ENCODE measurements around the gene SKIL. TPM values are rescaled to one million over a fixed set of nuclear protein-coding genes. Genes with fewer than 3 reads are reported as not detected.

Gene SKIL
- total RNA-seq, 4 donors from 2014 or later, result 24.9 to 50.6 (median 30.4) TPM

GRCh38 chr3:170354760-170355159 lies 2.8 kb upstream of the SKIL start:
- Histone ChIP-seq H3K4me1 (peaks cover 25% of the 10 kb centered on the region), H3K9me3 (no peaks in the 10 kb centered on the region), H3K36me3 (no peaks in the 10 kb centered on the region), H3K27ac (no peak overlapping the region), H3K4me3 (no peak overlapping the region), H3K27me3 (no peaks in the 10 kb centered on the region)
- no peak for DNase-seq (ENCODE audit: low spot score in 2 of 2)
- 84% methylated on average over 4 of the region's 4 CpGs for WGBS
- no peak for TF ChIP-seq POLR2AphosphoS5 (IDR thresholded peaks at IDR 0.05)
- TF ChIP-seq EP300 (IDR thresholded peaks at IDR 0.05), result no peak
- TF ChIP-seq, protein P1, sequence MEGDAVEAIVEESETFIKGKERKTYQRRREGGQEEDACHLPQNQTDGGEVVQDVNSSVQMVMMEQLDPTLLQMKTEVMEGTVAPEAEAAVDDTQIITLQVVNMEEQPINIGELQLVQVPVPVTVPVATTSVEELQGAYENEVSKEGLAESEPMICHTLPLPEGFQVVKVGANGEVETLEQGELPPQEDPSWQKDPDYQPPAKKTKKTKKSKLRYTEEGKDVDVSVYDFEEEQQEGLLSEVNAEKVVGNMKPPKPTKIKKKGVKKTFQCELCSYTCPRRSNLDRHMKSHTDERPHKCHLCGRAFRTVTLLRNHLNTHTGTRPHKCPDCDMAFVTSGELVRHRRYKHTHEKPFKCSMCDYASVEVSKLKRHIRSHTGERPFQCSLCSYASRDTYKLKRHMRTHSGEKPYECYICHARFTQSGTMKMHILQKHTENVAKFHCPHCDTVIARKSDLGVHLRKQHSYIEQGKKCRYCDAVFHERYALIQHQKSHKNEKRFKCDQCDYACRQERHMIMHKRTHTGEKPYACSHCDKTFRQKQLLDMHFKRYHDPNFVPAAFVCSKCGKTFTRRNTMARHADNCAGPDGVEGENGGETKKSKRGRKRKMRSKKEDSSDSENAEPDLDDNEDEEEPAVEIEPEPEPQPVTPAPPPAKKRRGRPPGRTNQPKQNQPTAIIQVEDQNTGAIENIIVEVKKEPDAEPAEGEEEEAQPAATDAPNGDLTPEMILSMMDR (IDR thresholded peaks at IDR 0.05), result no peak
- no peak for TF ChIP-seq POLR2A (IDR thresholded peaks at IDR 0.05)

DNA sequence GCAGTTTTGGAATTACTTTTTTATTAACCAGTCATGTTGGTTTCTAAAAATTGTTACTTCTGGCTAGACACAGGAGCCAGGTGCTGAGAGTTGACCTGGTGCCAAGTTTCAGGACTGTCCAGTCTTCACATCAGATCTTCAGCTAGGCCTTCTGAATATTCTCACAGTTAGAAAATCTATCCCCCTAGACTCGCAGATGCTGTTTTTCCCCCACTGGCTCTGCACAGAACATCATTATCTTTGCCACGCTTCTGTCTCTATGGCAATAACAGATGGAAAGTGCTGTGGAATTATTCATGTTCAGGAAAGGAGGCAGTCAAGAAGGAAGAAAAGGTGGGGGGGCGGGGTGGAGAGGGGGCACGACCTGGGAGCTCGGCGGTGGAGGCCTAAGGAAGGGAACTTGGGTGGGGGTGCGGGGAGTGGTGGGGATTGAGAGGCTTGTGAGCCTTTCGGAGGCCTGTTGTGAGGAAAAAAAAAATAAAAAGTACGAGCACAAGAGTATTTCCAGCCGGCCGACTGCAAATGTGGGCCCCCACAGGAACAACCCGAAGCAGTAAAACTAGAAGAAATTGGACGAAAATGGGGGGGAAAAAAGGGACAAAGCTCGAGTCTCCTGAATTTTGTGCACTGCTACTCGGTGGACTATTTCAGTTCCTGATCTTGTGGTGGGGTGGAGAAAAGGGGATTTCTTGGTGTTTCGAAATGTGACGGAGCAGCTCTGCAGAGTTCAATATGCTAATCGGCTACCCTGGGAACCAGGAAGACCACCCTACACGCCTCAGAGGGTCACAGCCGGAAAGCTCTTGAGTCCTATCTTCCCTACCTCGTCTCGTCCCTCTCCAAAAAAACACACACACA lies 1.5 kb upstream of the SKIL start:
- peak overlapping the region; percentile 95 for H3K27ac ChIP-seq
- TF ChIP-seq, protein P1 (IDR thresholded peaks at IDR 0.05), result no peak
- no peak for TF ChIP-seq POLR2A (IDR thresholded peaks at IDR 0.05)
- no peak for TF ChIP-seq EP300 (IDR thresholded peaks at IDR 0.05)
- TF ChIP-seq POLR2AphosphoS5 (IDR thresholded peaks at IDR 0.05), result no peak
- no peaks in the 10 kb centered on the region for H3K9me3 ChIP-seq
- no peaks in the 10 kb centered on the region for H3K36me3 ChIP-seq
- H3K4me3 ChIP-seq, result peak overlapping the region; percentile 62
- H3K27me3 ChIP-seq, result no peaks in the 10 kb centered on the region
- 6% methylated on average over 22 of the region's 22 CpGs for WGBS
- H3K4me1 ChIP-seq, result peaks cover 35% of the 10 kb centered on the region
- peak in 1 of 2 donors; percentile 72 for DNase-seq (ENCODE audit: low spot score in 2 of 2)

DNA sequence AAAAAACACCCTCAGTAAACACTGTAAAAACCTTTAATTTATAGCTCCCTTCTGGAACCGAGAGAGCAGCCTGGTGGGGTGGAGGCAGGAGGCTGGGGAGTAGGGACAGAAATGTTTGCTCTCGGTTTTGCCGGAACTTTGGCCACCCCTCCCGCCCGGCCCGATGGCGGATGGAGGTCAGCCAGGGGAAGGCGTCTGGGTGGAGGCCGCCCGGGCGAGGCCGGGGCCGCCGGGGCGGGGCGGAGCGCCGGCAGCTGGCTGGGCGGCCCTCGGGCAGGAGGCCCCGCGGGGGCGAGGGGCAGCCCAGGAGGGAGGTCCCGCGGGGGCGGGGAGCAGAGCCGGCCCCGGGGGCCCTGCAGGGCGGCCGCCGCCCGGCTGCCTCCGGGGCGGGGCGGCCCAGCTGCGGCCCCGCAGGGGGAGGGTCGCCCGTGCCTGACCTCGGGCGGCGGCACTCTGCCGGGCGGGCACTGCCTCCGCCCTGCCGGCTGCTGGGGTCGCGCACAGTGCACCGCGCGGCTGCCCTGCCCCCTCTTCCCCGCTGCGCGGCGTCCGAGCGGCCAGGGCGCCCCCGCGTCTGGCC lies 829 bp upstream of the SKIL start:
- peak overlapping the region; percentile 62 for H3K4me3 ChIP-seq
- no peaks in the 10 kb centered on the region for H3K9me3 ChIP-seq
- H3K36me3 ChIP-seq, result no peaks in the 10 kb centered on the region
- WGBS, result 0% methylated on average over 1 of the region's 60 CpGs
- H3K27me3 ChIP-seq, result no peaks in the 10 kb centered on the region
- DNase-seq (ENCODE audit: low spot score in 2 of 2), result peak; percentile 90
- TF ChIP-seq EP300 (IDR thresholded peaks at IDR 0.05) (no peak), POLR2A (IDR thresholded peaks at IDR 0.05) (peak in 1 of 2 donors; percentile 21)
- TF ChIP-seq, protein P1 (IDR thresholded peaks at IDR 0.05), result peak in 1 of 2 donors; percentile 6
- H3K27ac ChIP-seq, result peak overlapping the region; percentile 95
- peaks cover 41% of the 10 kb centered on the region for H3K4me1 ChIP-seq

GRCh38 chr3:170358042-170359010 lies 811 bp downstream of the SKIL start:
- Histone ChIP-seq H3K27ac (peak overlapping the region; percentile 95), H3K9me3 (no peaks in the 10 kb centered on the region), H3K36me3 (no peaks in the 10 kb centered on the region), H3K4me1 (peaks cover 46% of the 10 kb centered on the region), H3K4me3 (peak overlapping the region; percentile 62), H3K27me3 (no peaks in the 10 kb centered on the region)
- TF ChIP-seq, protein P1 (IDR thresholded peaks at IDR 0.05), result peak in 1 of 2 donors; percentile 35
- no peak for TF ChIP-seq POLR2A (IDR thresholded peaks at IDR 0.05)
- no peak for TF ChIP-seq POLR2AphosphoS5 (IDR thresholded peaks at IDR 0.05)
- TF ChIP-seq EP300 (IDR thresholded peaks at IDR 0.05), result no peak
- 16% methylated on average over 10 of the region's 44 CpGs for whole genome bisulfite sequencing
- DNase-seq (ENCODE audit: low spot score in 2 of 2), result peak; percentile 92 to 94
